HUDEP-2 (cell line): ENCODE data around the gene DCLK1.

Experiments
- DNase-seq, 76 experiments: peaks; one replicate each; lab custom pipeline; 2025; ENCODE audit not compliant: unreplicated experiment in 76 of 76; lab: John Stamatoyannopoulos, UW

The DCLK1 gene

DNA sequence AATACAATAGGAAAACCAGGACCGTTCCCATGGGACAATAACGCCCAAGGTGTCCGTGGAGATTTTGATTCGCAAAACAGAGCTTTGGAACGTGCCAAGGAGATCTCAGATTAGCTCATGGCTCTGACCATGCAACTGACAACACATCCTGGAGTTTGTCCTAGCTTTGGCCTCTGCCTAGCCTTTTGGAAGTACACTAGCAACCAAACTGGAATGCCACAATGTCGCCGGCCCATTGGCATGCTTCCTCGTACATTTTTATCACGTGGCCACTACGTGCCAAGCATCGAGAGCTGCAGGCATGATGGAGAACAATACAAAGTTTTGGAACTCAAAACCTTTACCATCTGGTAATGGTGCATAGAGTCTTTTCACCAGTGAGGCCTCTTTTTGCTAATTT, 256.5 kb downstream of the DCLK1 start:
- no peak for DNase-seq

GRCh38 chr13:35872369-35872768, 258.8 kb downstream of the DCLK1 start:
- DNase-seq: no peak

GRCh38 chr13:35871561-35871960, 259.6 kb downstream of the DCLK1 start:
- no peak for DNase-seq

DNA sequence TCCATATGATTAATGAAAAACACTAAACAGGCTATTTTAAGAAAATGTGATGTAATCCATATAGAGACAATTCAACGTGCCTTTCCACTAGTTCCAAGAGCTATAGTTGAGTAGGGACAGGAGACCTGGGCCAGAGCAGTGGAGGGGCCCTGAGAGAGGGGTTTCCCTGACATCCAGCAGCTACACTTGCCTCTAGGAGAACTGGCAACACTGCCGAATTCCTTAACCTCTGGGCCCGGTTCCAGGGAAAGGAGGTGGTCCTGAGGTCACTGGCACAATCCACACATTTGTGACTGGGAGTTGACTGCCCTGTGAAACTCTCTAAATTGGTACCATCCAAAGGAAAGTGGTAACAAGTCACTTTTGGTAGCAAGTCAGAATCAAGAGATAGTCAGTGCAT, 264.4 kb downstream of the DCLK1 start:
- no peak for DNase-seq

GRCh38 chr13:35865341-35866240, 265.6 kb downstream of the DCLK1 start:
- DNase-seq: no peak

GRCh38 chr13:35860661-35861060, 270.5 kb downstream of the DCLK1 start:
- no peak for DNase-seq

GRCh38 chr13:35859981-35860380, 271.2 kb downstream of the DCLK1 start:
- DNase-seq: no peak

GRCh38 chr13:35858665-35859064, 272.5 kb downstream of the DCLK1 start:
- no peak for DNase-seq

- no peak for DNase-seq
These were observed 273.4 kb downstream of the DCLK1 start for GRCh38 chr13:35857769-35858168.

DNA sequence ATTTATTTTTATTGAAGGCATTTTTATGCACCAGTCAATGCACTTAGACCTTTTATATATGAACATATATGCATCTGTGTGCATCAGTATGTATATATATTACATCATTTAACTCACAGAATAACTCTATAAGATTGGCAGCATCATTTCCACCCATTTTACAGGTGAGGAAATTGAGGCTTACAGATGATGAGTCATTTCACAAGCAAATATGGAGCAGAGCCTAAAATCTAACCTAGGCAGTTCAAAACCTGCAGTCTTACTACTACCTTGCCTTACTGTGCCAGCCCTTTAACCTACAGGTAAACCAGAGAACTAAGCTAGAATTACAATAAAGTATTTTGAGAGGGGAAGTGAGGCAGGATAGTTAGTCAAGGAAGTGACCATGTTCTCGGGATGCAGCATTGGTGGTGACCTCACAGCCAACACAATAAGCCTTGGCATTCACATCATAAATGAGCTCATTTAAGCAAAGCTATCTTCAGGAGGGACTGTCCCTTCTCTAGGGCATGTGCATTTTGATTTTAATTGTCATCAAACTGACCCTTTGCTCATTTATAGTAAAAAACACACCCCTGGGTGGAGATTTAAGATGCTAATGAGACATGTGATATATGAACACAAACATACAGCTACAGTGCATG, 274.3 kb downstream of the DCLK1 start:
- no peak for DNase-seq

- DNase-seq: no peak
These were observed 275.1 kb downstream of the DCLK1 start for GRCh38 chr13:35856084-35856483.

GRCh38 chr13:35855531-35856019, 275.6 kb downstream of the DCLK1 start:
- DNase-seq: no peak

GRCh38 chr13:35854286-35854685, 276.9 kb downstream of the DCLK1 start:
- DNase-seq: no peak

- no peak for DNase-seq
These were observed 279.3 kb downstream of the DCLK1 start for GRCh38 chr13:35851881-35852280.

- DNase-seq: no peak
These were observed 279.8 kb downstream of the DCLK1 start for GRCh38 chr13:35851356-35851755.

DNA sequence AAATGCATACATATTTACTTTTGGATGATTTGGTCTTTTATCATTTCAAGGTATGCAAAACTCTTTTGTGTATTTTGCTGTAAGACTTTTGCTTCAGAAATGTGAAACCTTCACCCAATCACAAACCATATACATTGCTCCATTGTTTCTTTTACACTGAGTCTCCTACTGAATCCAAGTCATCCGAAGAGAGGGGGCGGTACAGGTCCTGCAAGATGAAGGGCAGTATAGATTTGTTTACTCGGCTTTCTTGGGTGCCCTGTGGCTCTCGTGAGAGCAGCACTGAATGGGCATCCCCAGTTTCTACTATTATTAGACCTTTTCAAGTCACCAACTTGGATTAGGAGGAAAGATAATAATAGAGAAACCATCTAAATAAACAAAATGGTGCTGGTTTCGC, 280.6 kb downstream of the DCLK1 start:
- no peak for DNase-seq

DNA sequence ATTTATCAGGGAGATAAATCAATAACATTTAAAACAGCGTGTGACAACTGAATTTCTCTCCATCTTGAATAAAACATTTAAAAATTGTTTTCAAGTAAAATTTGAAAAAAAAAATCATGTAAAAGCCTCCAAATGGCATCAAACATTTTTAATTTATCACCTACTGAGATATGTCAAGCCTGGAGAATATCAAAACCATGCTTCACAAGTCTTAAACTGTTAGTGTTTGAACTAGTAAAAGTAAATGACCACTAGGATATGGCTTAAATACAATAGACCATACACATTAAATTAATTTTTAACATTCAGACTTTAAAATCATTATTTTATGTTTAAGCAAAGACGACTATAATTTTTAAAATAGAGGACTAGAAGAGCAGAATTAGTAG, 281.9 kb downstream of the DCLK1 start:
- no peak for DNase-seq

DNA sequence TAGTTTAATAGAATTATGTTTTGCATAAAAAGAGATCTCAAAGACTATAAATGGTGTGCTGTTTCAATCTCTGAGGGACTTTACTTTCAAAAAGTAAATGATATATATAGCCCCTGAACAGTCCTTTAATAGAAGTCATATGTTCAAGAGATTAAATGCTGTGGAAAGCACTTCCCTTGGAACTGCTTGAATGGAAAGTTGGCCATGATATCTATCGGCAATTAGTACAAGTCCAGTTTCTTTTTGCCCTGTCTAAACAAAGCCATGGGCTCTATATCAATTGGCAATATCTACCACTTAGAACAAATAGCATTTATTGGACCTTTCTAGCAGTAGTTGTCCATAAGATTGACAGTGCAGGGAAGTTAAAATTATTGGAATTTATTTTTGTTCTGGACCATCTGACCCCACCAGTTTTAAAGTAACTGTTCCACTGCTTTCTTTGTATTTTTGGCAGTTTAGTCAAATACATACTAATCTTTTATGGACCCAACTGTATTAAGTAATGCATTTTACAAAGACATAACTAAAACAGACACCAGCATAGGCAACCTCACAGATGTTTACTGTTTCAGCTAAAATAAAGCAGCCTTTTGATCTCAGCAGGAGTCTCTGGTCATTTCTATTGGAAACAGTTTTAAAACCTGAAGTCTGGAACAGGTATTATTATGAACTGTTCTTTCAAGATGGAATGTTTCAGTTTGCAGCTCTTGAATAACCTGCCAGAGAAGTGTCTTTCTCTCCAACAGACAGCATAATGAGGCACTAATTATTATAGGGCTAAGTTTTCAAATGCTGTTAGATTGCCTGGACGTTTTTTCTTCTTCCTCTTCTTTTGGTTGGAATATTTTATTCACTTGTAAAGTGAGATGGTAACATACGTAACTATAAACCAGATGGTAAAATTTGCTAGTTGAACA, 282.6 kb downstream of the DCLK1 start:
- DNase-seq: no peak

GRCh38 chr13:35843272-35843671, 287.9 kb downstream of the DCLK1 start:
- DNase-seq: no peak

GRCh38 chr13:35841060-35841521, 290.1 kb downstream of the DCLK1 start:
- DNase-seq: no peak

- DNase-seq: no peak
These were observed 291.4 kb downstream of the DCLK1 start for GRCh38 chr13:35839806-35840205.
